ENCODE results near the gene ESM1.

GRCh38 chr5:55031492-55031891 is 46.1 kb upstream of the ESM1 start:
- TF ChIP-seq CTCF (conservative IDR thresholded peaks at IDR 0.05; ENCODE audit: low read depth, low read length) (no peak), EZH2 (IDR thresholded peaks at IDR 0.05; ENCODE audit: low read length, unreplicated experiment) (no peak)

Measured in PC-3 (cell line).